ENCODE measurements around the gene UBXN11.
"Not testable (repeated sequence)": the region's sequence is repeated elsewhere in the genome, so short reads cannot be mapped to it uniquely, and the experiment has no call there.

Gene UBXN11

DNA sequence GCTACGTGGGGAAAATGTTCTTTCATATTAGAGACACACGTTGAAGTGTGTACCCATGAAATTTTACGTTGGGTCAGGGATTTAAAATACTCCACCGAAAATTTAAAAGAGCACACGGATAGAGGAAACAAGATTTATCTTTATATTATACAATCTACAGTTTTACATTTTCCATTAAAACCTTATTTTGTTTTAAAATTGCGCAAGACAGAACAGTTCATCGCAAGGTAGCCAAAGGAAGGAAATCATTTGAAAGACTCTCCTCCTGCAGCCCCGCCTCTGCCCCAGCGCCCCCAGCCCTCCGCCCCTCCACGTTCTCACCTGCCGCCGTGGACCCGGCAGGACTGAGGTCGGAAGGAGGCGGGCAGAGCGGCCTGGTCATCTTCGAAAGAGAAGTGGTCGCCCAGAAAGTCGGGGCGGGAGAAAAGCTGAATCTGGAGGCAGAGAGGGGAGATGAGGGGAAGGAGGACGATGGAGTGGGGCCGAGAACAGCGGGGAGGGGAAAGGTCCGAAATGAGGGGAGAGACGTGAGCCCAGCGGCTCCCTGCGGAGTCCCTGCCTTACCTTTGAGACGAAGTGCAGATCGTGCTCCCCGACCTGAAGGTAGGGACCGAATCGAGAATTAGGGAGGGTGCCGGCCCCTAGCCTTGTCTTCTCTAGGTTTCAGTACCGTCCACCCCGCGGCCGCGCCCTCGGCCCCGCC, 29.5 kb upstream of the UBXN11 start:
- DNase-seq (ENCODE audit: extremely low read depth, low read depth): no peak
- TF ChIP-seq, protein P1, sequence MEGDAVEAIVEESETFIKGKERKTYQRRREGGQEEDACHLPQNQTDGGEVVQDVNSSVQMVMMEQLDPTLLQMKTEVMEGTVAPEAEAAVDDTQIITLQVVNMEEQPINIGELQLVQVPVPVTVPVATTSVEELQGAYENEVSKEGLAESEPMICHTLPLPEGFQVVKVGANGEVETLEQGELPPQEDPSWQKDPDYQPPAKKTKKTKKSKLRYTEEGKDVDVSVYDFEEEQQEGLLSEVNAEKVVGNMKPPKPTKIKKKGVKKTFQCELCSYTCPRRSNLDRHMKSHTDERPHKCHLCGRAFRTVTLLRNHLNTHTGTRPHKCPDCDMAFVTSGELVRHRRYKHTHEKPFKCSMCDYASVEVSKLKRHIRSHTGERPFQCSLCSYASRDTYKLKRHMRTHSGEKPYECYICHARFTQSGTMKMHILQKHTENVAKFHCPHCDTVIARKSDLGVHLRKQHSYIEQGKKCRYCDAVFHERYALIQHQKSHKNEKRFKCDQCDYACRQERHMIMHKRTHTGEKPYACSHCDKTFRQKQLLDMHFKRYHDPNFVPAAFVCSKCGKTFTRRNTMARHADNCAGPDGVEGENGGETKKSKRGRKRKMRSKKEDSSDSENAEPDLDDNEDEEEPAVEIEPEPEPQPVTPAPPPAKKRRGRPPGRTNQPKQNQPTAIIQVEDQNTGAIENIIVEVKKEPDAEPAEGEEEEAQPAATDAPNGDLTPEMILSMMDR (IDR thresholded peaks at IDR 0.05; ENCODE audit: low read depth, low read length): no peak

DNA sequence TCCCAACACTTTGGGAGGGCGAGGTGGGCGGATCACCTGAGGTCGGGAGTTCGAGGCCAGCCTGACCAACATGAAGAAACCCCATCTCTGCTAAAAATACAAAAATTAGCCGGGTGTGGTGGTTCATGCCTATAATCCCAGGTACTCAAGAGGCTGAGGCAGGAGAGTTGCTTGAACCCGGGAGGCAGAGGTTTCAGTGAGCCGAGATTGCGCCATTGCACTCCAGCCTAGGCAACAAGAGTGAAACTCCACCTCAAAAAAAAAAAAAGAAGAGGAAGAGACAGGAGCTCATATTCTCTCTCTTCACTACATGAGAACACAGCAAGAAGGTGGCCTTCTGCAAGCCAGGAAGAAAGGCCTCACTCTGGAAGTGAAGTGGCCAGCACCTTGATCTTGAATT, 26.9 kb upstream of the UBXN11 start:
- DNase-seq (ENCODE audit: extremely low read depth, low read depth): not testable (repeated sequence)

DNA sequence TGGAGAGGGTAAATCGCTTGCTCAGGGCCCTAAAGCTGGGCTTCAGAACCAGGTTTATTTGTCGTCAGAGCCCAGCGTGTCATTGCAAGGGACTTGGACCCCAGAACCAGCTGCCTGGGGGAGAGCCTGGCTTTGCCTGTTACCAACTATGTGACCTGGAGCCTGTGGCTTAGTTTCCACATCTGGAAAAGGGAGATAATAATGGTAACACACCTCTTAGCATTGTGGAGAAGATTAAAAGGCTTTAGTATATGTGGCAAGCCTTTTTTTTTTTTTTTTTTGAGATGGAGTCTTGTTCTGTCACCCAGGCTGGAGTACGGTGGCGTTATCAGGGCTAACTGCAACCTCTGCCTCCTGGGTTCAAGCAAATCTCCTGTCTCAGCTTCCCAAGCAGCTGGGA, 23.8 kb upstream of the UBXN11 start:
- DNase-seq (ENCODE audit: extremely low read depth, low read depth): no peak
- TF ChIP-seq, protein P1 (IDR thresholded peaks at IDR 0.05; ENCODE audit: low read depth, low read length): no peak

DNA sequence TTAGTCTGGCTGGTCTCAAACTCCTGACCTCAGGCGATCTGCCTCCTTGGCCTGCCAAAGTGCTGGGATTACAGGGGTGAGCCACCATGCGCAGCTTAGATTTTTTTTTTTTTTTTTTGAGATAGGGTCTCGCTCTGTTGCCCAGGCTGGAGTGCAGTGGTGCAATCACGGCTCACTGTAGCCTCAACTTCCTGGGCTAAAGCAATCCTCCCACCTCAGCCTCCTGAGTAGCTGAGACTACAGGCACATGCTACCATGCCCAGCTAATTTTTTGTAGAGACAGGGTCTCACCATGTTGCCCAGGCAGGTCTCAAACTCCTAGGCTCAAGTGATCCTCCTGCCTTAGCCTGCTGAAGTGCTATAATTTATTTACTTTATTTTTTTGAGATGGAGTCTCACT, 22.9 kb upstream of the UBXN11 start:
- DNase-seq (ENCODE audit: extremely low read depth, low read depth): not testable (repeated sequence)

GRCh38 chr1:26328597-26328996, 22.2 kb upstream of the UBXN11 start:
- no peak for DNase-seq (ENCODE audit: extremely low read depth, low read depth)
- TF ChIP-seq, protein P1 (IDR thresholded peaks at IDR 0.05; ENCODE audit: low read depth, low read length): no peak

GRCh38 chr1:26327956-26328362, 21.5 kb upstream of the UBXN11 start:
- TF ChIP-seq, protein P1 (IDR thresholded peaks at IDR 0.05; ENCODE audit: low read depth, low read length): no peak
- no peak for DNase-seq (ENCODE audit: extremely low read depth, low read depth)

DNA sequence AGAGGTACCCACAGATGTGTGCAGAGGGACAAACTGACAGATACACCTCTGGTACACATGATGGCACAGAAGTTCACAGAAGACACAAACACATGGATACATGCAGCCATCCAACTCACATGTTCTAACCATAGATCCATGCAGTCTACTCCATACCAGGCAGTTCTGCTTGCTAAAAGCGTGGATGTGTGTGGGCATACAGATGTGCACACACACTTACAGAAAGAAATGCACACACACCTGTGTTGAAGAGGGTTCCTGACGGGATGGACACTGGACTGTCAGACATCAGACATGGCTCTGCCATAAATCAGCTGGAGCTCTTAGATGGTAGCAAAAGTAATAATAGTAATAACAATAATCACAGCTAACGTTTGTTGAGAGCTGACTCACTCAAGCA, 18.1 kb upstream of the UBXN11 start:
- TF ChIP-seq, protein P1 (IDR thresholded peaks at IDR 0.05; ENCODE audit: low read depth, low read length): no peak
- no peak for DNase-seq (ENCODE audit: extremely low read depth, low read depth)

GRCh38 chr1:26323382-26323781, 16.9 kb upstream of the UBXN11 start:
- TF ChIP-seq, protein P1 (IDR thresholded peaks at IDR 0.05; ENCODE audit: low read depth, low read length): no peak
- DNase-seq (ENCODE audit: extremely low read depth, low read depth): no peak
